IMR-90 (cell line): ENCODE data around the gene SLC36A2. TPM values are rescaled to one million over a fixed set of nuclear protein-coding genes. Genes with fewer than 3 reads are reported as not detected.

Source experiments
- ATAC-seq: fragments of 200-7000 bp; cut with Tn5 transposase; 2 replicates; pipeline ENCODE4 v1.9.1; 2020; ENCODE audit warnings: low read depth, mild to moderate bottlenecking, moderate library complexity
- BruUV-seq: library from RNA; stranded (reverse); fragments of 400-500 nt; replicated peaks from 2 replicates; lab custom pipeline; 2021; lab: Mats Ljungman, UMichigan
- CTCF ChIA-PET: fragments of 300-600 bp; formaldehyde crosslinking; extraction: SDS; loops from one replicate; lab custom pipeline; 2021; ENCODE audit warnings: antibody characterized with exemption; lab: Yijun Ruan, JAX
- POLR2A ChIA-PET: fragments of 300-600 bp; sonication (Branson Sonifier 250); formaldehyde crosslinking; loops from one replicate; lab custom pipeline; 2022; ENCODE audit warnings: antibody characterized with exemption; ENCODE audit not compliant: unreplicated experiment; lab: Charles Lee
- DNase-seq: peaks from one replicate; pipeline ENCODE4 v3.0.0; 2013
- H2AFZ ChIP-seq: replicated peaks from 2 replicates; pipeline ENCODE3; 2013; ENCODE audit warnings: low read length, mild to moderate bottlenecking; ENCODE audit not compliant: poor library complexity
- H2AK5ac ChIP-seq: 2 replicates; pipeline ENCODE4 v1.6.1; 2013; ENCODE audit warnings: low read depth, low read length, inconsistent platforms
- H2AK9ac ChIP-seq: replicated peaks from 2 replicates; pipeline ENCODE3; 2013; ENCODE audit warnings: mild to moderate bottlenecking, low read depth, low read length, moderate library complexity; ENCODE audit not compliant: poor library complexity
- H2BK120ac ChIP-seq: 2 replicates; pipeline ENCODE4 v1.6.1; 2013; ENCODE audit warnings: low read depth, low read length, inconsistent platforms
- H2BK15ac ChIP-seq: 3 replicates; pipeline ENCODE4 v1.6.1; 2013; ENCODE audit warnings: low read depth, low read length, inconsistent platforms
- H2BK20ac ChIP-seq: 2 replicates; pipeline ENCODE4 v1.6.1; 2013; ENCODE audit warnings: low read depth, mild to moderate bottlenecking, inconsistent platforms, low read length, moderate library complexity
- H2BK5ac ChIP-seq: 2 replicates; pipeline ENCODE4 v1.6.1; 2013; ENCODE audit warnings: mild to moderate bottlenecking, low read depth, low read length, inconsistent platforms; ENCODE audit not compliant: poor library complexity, severe bottlenecking
- H3K14ac ChIP-seq: replicated peaks from 2 replicates; pipeline ENCODE4 v1.6.1; 2013; ENCODE audit warnings: low read depth, low read length, inconsistent platforms
- H3K18ac ChIP-seq: 2 replicates; pipeline ENCODE4 v1.6.1; 2013; ENCODE audit warnings: low read depth, low read length, control low read depth
- H3K23ac ChIP-seq: 2 replicates; pipeline ENCODE4 v1.6.1; 2013; ENCODE audit warnings: low read depth, low read length, inconsistent platforms
- H3K27ac ChIP-seq: 2 replicates; pipeline ENCODE4 v1.5.1; 2013; ENCODE audit warnings: mild to moderate bottlenecking, control low read depth, low read length; ENCODE audit not compliant: insufficient read depth
- H3K27me3 ChIP-seq: 2 replicates; pipeline ENCODE4 v1.6.1; 2013; ENCODE audit warnings: low read length; ENCODE audit not compliant: control insufficient read depth, insufficient read depth
- H3K36me3 ChIP-seq: 2 replicates; pipeline ENCODE4 v1.6.1; 2013; ENCODE audit warnings: low read length, mixed read lengths; ENCODE audit not compliant: control insufficient read depth, insufficient read depth
- H3K4ac ChIP-seq: 2 replicates; pipeline ENCODE4 v1.6.1; 2013; ENCODE audit warnings: low read depth, low read length, inconsistent platforms
- H3K4me1 ChIP-seq: 2 replicates; pipeline ENCODE4 v1.6.1; 2013; ENCODE audit warnings: low read length, mixed read lengths; ENCODE audit not compliant: control insufficient read depth, insufficient read depth
- H3K4me2 ChIP-seq: 2 replicates; pipeline ENCODE4 v1.6.1; 2013; ENCODE audit warnings: low read depth, mild to moderate bottlenecking, control low read depth, low read length, moderate library complexity
- H3K4me3 ChIP-seq: 2 replicates; pipeline ENCODE4 v1.5.1; 2013; ENCODE audit warnings: low read depth, mild to moderate bottlenecking, control low read depth, low read length, moderate library complexity; ENCODE audit not compliant: insufficient read depth
- H3K56ac ChIP-seq: 2 replicates; pipeline ENCODE4 v1.6.1; 2013; ENCODE audit warnings: low read length, inconsistent platforms; ENCODE audit not compliant: insufficient read depth; ENCODE audit errors: extremely low read depth
- H3K79me1 ChIP-seq, 2 experiments: 2 replicates each; pipeline ENCODE4 v1.6.1; 2013; ENCODE audit warnings: low read length in 2 of 2, inconsistent platforms in 1 of 2, low read depth in 1 of 2
- H3K9ac ChIP-seq: 2 replicates; pipeline ENCODE4 v1.6.1; 2013; ENCODE audit warnings: low read depth, low read length, control low read depth
- H3K9me1 ChIP-seq: 2 replicates; pipeline ENCODE4 v1.6.1; 2013; ENCODE audit warnings: low read length, inconsistent platforms; ENCODE audit not compliant: insufficient read depth
- H3K9me3 ChIP-seq: 2 replicates; pipeline ENCODE4 v1.6.1; 2013; ENCODE audit warnings: low read length; ENCODE audit not compliant: control insufficient read depth, insufficient read depth
- H4K20me1 ChIP-seq: 2 replicates; pipeline ENCODE4 v1.6.1; 2013; ENCODE audit warnings: low read length, inconsistent platforms; ENCODE audit not compliant: insufficient read depth
- H4K5ac ChIP-seq: 2 replicates; pipeline ENCODE4 v1.6.1; 2013; ENCODE audit warnings: mild to moderate bottlenecking, low read depth, low read length, control low read depth
- H4K8ac ChIP-seq, 2 experiments: 2 replicates each; pipeline ENCODE4 v1.6.1; 2013; ENCODE audit warnings: low read depth in 2 of 2, low read length in 2 of 2, control low read depth in 1 of 2, inconsistent platforms in 1 of 2
- H4K91ac ChIP-seq: 2 replicates; pipeline ENCODE4 v1.6.1; 2013; ENCODE audit warnings: low read depth, low read length, inconsistent platforms; ENCODE audit not compliant: insufficient read depth
- CTCF ChIP-seq: conservative IDR thresholded peaks from 2 replicates; pipeline ENCODE4 v1.5.1; 2012; ENCODE audit warnings: mild to moderate bottlenecking, low read depth, low read length, improper control_type of control experiment
- NFE2L2 ChIP-seq: fragments of 150-350 bp; IDR thresholded peaks from 2 replicates; pipeline ENCODE4 v1.6.1; 2016; ENCODE audit warnings: low read depth, mild to moderate bottlenecking, low read length
- WGBS, 2 experiments: methylation state at CpG; one replicate each; pipeline versions ENCODE4 v1.1.5 to v1.1.7; 2013; ENCODE audit warnings: missing lambda C conversion rate in 2 of 2; ENCODE audit not compliant: insufficient read length in 1 of 2; ENCODE audit errors: extremely low coverage in 2 of 2; 5-methylcytosine and 5-hydroxymethylcytosine counted together
- dilution Hi-C: fragments of 300-500 bp; cut with HindIII; formaldehyde crosslinking; loops from one replicate; pipeline ENCODE4 v1.14.3; 2018; ENCODE audit warnings: low sequenced_read_pairs; ENCODE audit not compliant: unreplicated experiment
- in situ Hi-C: fragments of 300-500 bp; cut with MboI; formaldehyde crosslinking; loops from 3 replicates; pipeline ENCODE4 v1.14.3; 2019; ENCODE audit warnings: low sequenced_read_pairs, inconsistent platforms, mixed read lengths
- intact Hi-C: fragments of 100-400 bp; cut with micrococcal nuclease; formaldehyde crosslinking; loops from 2 replicates; pipeline ENCODE4 v1.10.0; 2022
- polyA plus RNA-seq, 3 experiments: library from polyadenylated mRNA; depleted of rRNA; stranded (reverse); fragments of >200 nt; gene quantifications; 2 replicates each; pipeline ENCODE4 v1.2.3, GENCODE V29; 2012; ENCODE audit warnings: low replicate concordance in 1 of 3
- total RNA-seq: library from RNA; depleted of rRNA; stranded (reverse); fragments of >200 nt; gene quantifications from 2 replicates; pipeline ENCODE4 v1.2.3, GENCODE V29; 2012

The SLC36A2 gene
- total and polyA plus RNA-seq, 2 of the 4 experiments (the other 2 are of a cell fraction), result not detected

GRCh38 chr5:151293624-151294023 lies 53.7 kb downstream of the SLC36A2 start:
- TF ChIP-seq NFE2L2 (no peak), CTCF (no peak)
- Histone ChIP-seq H4K91ac (no peak overlapping the region), H2AK9ac (no peak overlapping the region), H3K9me1 (no peaks in the 10 kb centered on the region), H2AK5ac (no peak overlapping the region), H3K9me3 (no peaks in the 10 kb centered on the region), H3K36me3 (no peaks in the 10 kb centered on the region), H3K18ac (no peak overlapping the region), H3K4me2 (no peak overlapping the region), H3K79me1 (no peaks in the 10 kb centered on the region), H3K27ac (no peak overlapping the region), H4K20me1 (no peaks in the 10 kb centered on the region), H2BK120ac (no peak overlapping the region), H3K27me3 (peaks cover 7% of the 10 kb centered on the region), H4K5ac (no peak overlapping the region), H3K14ac (no peak overlapping the region), H2BK20ac (no peak overlapping the region), H3K4me3 (no peak overlapping the region), H2BK5ac (no peak overlapping the region), H2BK15ac (no peak overlapping the region), H3K56ac (no peak overlapping the region), H2AFZ (no peak overlapping the region), H3K9ac (no peak overlapping the region), H4K8ac (no peak overlapping the region), H3K4ac (no peak overlapping the region), H3K23ac (no peak overlapping the region), H3K4me1 (no peaks in the 10 kb centered on the region)
- POLR2A ChIA-PET, result no interaction called here
- no CpG with 5 or more reads among the region's 4 CpGs for WGBS, 2 experiments
- CTCF ChIA-PET, result no interaction called here
- dilution Hi-C loops, result no loop called here
- in situ Hi-C loops, result no loop called here
- no peak for DNase-seq
- no peak for ATAC-seq
- no TSS peak for BruUV-seq
- intact Hi-C loops, result no loop called here
